ENCODE results near the gene PXYLP1.

Gene PXYLP1

DNA sequence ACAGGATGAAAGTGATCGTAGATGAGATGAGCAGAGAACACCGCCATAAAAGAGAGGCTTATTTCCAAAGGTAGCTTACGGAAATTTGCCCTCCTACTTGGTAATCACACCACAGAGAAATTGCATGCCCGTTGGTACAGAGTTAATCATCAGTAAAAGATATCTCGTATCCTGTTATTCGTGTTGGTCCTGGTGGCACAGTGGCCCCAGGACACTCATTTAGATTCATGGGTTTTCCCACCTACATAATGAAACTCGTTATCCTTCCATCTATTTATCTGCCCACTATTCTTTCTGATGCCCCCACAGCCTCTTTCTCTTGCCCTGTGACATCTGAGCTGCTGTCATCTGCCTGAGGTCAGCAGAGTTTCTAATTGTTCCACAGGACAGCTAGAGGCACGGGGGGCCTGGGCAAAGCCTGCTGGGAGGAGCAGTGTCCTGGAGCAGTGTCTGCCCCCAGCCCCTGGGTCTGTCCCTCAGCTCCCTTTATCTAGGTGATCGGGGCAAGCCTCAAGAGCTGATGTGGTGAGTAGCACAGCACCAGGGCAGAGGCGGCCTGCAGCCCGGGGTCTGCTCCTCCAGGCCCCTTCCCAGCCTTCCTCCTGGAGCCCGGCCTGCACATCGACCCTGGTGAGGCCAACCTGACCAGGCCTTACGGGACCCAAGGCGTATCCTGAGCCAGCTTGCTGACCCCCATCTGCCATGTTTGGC is 42.2 kb downstream of the PXYLP1 start:
- no peaks in the 10 kb centered on the region for H3K79me2 ChIP-seq (ENCODE audit: control insufficient read depth, low read length)
- no peaks in the 10 kb centered on the region for H3K4me1 ChIP-seq (ENCODE audit: control insufficient read depth, low read length)
- H3K9me2 ChIP-seq (replicated peaks; ENCODE audit: control insufficient read depth, low read length): no peaks in the 10 kb centered on the region
- TF ChIP-seq, protein P1, sequence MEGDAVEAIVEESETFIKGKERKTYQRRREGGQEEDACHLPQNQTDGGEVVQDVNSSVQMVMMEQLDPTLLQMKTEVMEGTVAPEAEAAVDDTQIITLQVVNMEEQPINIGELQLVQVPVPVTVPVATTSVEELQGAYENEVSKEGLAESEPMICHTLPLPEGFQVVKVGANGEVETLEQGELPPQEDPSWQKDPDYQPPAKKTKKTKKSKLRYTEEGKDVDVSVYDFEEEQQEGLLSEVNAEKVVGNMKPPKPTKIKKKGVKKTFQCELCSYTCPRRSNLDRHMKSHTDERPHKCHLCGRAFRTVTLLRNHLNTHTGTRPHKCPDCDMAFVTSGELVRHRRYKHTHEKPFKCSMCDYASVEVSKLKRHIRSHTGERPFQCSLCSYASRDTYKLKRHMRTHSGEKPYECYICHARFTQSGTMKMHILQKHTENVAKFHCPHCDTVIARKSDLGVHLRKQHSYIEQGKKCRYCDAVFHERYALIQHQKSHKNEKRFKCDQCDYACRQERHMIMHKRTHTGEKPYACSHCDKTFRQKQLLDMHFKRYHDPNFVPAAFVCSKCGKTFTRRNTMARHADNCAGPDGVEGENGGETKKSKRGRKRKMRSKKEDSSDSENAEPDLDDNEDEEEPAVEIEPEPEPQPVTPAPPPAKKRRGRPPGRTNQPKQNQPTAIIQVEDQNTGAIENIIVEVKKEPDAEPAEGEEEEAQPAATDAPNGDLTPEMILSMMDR (IDR thresholded peaks at IDR 0.05; ENCODE audit: low read depth, low read length, poor library complexity, severe bottlenecking): no peak
- no peak for TF ChIP-seq EZH2phosphoT487 (IDR thresholded peaks at IDR 0.05; ENCODE audit: borderline replicate concordance, low read length)
- H4K20me1 ChIP-seq (ENCODE audit: control insufficient read depth, insufficient read depth, low read depth, low read length): no peaks in the 10 kb centered on the region
- H3K27me3 ChIP-seq (ENCODE audit: control insufficient read depth, low read length): no peaks in the 10 kb centered on the region
- H3K36me3 ChIP-seq (ENCODE audit: control insufficient read depth, low read length): no peaks in the 10 kb centered on the region
- H3K4me3 ChIP-seq (ENCODE audit: low read length): no peak overlapping the region
- H3K9me3 ChIP-seq (ENCODE audit: control insufficient read depth, insufficient read depth, low read length): no peaks in the 10 kb centered on the region
- no peak overlapping the region for H3K27ac ChIP-seq (ENCODE audit: low read depth, low read length)
- no peak overlapping the region for H3K4me2 ChIP-seq (ENCODE audit: low read length)
- H3F3A ChIP-seq (ENCODE audit: control insufficient read depth, insufficient read depth): no peaks in the 10 kb centered on the region

DNA sequence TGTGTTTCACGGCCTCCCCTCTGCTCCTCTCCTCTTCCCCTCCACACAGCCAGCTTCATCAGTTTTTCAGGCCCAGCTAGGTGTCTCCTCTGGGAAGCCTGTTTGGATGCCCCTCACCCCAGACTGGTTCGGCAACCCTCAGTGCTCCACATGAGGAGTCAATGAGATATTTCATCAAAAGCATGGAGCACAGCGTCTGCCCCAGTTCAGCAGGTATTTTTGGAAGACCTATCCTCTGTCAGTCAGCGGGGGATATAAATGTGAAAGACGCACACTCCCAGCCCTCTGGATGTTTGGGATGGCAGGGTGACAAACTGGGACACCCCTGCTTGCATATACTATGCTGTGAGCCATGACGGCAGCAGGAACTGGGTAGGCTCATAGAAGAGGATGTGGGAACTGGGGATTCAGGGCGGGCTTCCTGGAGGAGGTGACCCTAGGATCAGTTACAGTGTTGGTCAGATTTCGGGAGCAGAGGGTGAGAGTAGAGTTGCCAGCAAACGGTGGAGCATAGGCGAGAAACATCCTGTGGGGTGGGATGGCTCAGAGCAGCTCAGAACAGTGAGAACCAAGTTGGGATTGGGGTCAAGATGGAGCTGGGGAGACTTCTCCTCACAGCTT is 42.9 kb downstream of the PXYLP1 start:
- H3K4me3 ChIP-seq (ENCODE audit: low read length): no peak overlapping the region
- no peaks in the 10 kb centered on the region for H3F3A ChIP-seq (ENCODE audit: control insufficient read depth, insufficient read depth)
- H3K27ac ChIP-seq (ENCODE audit: low read depth, low read length): no peak overlapping the region
- no peaks in the 10 kb centered on the region for H3K27me3 ChIP-seq (ENCODE audit: control insufficient read depth, low read length)
- H3K4me1 ChIP-seq (ENCODE audit: control insufficient read depth, low read length): no peaks in the 10 kb centered on the region; the same call in 1 of the 2 replicates
- H3K36me3 ChIP-seq (ENCODE audit: control insufficient read depth, low read length): no peaks in the 10 kb centered on the region
- no peaks in the 10 kb centered on the region for H3K79me2 ChIP-seq (ENCODE audit: control insufficient read depth, low read length)
- TF ChIP-seq, protein P1 (IDR thresholded peaks at IDR 0.05; ENCODE audit: low read depth, low read length, poor library complexity, severe bottlenecking): no peak
- no peak for TF ChIP-seq EZH2phosphoT487 (IDR thresholded peaks at IDR 0.05; ENCODE audit: borderline replicate concordance, low read length)
- H3K9me2 ChIP-seq (replicated peaks; ENCODE audit: control insufficient read depth, low read length): no peaks in the 10 kb centered on the region
- H3K4me2 ChIP-seq (ENCODE audit: low read length): no peak overlapping the region
- no peaks in the 10 kb centered on the region for H3K9me3 ChIP-seq (ENCODE audit: control insufficient read depth, insufficient read depth, low read length)
- no peaks in the 10 kb centered on the region for H4K20me1 ChIP-seq (ENCODE audit: control insufficient read depth, insufficient read depth, low read depth, low read length)

DNA sequence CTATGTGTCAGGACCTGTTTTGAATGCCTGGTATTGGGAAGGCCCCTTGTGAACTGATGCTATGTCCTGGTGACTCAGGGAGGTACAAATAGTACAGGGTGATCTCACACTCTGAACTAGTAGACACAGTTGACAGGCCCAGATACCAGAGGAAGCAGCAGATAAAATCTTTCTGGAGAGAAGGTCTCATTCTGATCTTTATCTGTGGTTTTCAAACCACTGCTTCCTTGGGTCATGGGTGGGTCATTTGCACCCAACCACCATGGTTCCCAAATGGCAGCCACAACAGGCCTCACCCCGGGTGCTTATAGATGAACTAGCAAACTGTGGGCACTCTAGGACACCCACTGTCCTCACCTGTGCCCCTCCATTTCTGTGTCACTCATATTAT is 43.4 kb downstream of the PXYLP1 start:
- no peaks in the 10 kb centered on the region for H3K36me3 ChIP-seq (ENCODE audit: control insufficient read depth, low read length)
- no peak for TF ChIP-seq EZH2phosphoT487 (IDR thresholded peaks at IDR 0.05; ENCODE audit: borderline replicate concordance, low read length)
- TF ChIP-seq, protein P1 (IDR thresholded peaks at IDR 0.05; ENCODE audit: low read depth, low read length, poor library complexity, severe bottlenecking): no peak
- no peaks in the 10 kb centered on the region for H3K9me3 ChIP-seq (ENCODE audit: control insufficient read depth, insufficient read depth, low read length)
- no peaks in the 10 kb centered on the region for H3K9me2 ChIP-seq (replicated peaks; ENCODE audit: control insufficient read depth, low read length)
- H4K20me1 ChIP-seq (ENCODE audit: control insufficient read depth, insufficient read depth, low read depth, low read length): no peaks in the 10 kb centered on the region
- no peaks in the 10 kb centered on the region for H3K27me3 ChIP-seq (ENCODE audit: control insufficient read depth, low read length)
- H3K79me2 ChIP-seq (ENCODE audit: control insufficient read depth, low read length): no peaks in the 10 kb centered on the region
- no peak overlapping the region for H3K27ac ChIP-seq (ENCODE audit: low read depth, low read length)
- no peaks in the 10 kb centered on the region for H3F3A ChIP-seq (ENCODE audit: control insufficient read depth, insufficient read depth)
- no peak overlapping the region for H3K4me3 ChIP-seq (ENCODE audit: low read length)
- H3K4me1 ChIP-seq (ENCODE audit: control insufficient read depth, low read length): no peaks in the 10 kb centered on the region; the same call in 1 of the 2 replicates
- H3K4me2 ChIP-seq (ENCODE audit: low read length): no peak overlapping the region
